DOHH2 (cell line): ENCODE results near the gene FXYD4.

Experiments
- EZH2phosphoT487 ChIP-seq: fragments of 200-600 bp; sonication (generic); IDR thresholded peaks from 2 replicates; pipeline ENCODE4 v1.6.1; 2017; ENCODE audit warnings: borderline replicate concordance, mild to moderate bottlenecking, antibody characterized with exemption, low read length, moderate library complexity, mixed read lengths
- TF ChIP-seq, protein P1 (sequence below): fragments of 200-600 bp; sonication (generic); IDR thresholded peaks from one replicate; pipeline ENCODE4 v1.5.1; 2014; ENCODE audit warnings: antibody characterized with exemption, mild to moderate bottlenecking, low read depth, low read length; ENCODE audit not compliant: poor library complexity, severe bottlenecking

GRCh38 chr10:43351301-43351700, 20.1 kb upstream of the FXYD4 start:
- TF ChIP-seq, protein P1, sequence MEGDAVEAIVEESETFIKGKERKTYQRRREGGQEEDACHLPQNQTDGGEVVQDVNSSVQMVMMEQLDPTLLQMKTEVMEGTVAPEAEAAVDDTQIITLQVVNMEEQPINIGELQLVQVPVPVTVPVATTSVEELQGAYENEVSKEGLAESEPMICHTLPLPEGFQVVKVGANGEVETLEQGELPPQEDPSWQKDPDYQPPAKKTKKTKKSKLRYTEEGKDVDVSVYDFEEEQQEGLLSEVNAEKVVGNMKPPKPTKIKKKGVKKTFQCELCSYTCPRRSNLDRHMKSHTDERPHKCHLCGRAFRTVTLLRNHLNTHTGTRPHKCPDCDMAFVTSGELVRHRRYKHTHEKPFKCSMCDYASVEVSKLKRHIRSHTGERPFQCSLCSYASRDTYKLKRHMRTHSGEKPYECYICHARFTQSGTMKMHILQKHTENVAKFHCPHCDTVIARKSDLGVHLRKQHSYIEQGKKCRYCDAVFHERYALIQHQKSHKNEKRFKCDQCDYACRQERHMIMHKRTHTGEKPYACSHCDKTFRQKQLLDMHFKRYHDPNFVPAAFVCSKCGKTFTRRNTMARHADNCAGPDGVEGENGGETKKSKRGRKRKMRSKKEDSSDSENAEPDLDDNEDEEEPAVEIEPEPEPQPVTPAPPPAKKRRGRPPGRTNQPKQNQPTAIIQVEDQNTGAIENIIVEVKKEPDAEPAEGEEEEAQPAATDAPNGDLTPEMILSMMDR = no peak
- TF ChIP-seq EZH2phosphoT487 = no peak
